ENCODE results near the gene PPFIA3.

DNA sequence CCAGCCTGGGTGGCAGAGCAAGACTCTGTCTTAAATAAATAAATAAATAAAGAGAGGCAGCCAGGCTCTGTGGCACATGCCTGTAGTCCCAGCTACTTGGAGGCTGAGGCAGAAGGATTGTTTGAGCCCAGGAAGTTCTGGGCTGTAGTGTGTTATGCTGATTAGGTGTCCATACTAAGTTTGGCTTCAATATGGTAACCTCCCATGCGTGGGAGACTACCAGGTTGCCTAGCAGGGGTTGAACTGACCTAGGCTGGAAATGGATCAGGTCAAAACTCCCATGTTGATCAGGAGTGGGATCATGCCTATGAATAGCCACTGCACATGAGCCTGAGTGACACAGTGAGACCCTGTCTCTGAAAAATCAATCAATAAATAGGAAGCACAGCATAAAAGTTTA, 38.1 kb upstream of the PPFIA3 start:
- TF ChIP-seq, protein P1, sequence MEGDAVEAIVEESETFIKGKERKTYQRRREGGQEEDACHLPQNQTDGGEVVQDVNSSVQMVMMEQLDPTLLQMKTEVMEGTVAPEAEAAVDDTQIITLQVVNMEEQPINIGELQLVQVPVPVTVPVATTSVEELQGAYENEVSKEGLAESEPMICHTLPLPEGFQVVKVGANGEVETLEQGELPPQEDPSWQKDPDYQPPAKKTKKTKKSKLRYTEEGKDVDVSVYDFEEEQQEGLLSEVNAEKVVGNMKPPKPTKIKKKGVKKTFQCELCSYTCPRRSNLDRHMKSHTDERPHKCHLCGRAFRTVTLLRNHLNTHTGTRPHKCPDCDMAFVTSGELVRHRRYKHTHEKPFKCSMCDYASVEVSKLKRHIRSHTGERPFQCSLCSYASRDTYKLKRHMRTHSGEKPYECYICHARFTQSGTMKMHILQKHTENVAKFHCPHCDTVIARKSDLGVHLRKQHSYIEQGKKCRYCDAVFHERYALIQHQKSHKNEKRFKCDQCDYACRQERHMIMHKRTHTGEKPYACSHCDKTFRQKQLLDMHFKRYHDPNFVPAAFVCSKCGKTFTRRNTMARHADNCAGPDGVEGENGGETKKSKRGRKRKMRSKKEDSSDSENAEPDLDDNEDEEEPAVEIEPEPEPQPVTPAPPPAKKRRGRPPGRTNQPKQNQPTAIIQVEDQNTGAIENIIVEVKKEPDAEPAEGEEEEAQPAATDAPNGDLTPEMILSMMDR (conservative IDR thresholded peaks at IDR 0.05 in 1 of 2, IDR thresholded peaks at IDR 0.05 in 1 of 2; ENCODE audit: low read depth in 1 of 2, low read length in 2 of 2): no peak
- TF ChIP-seq EZH2 (IDR thresholded peaks at IDR 0.05; ENCODE audit: low read length, missing control alignments): no peak

Measured in fibroblast of lung (primary cell).